GM19395 (cell line): ENCODE results near the gene ARHGDIA.

Experiments used
- ATAC-seq: cut with Tn5 transposase; IDR thresholded peaks from one replicate; pipeline ENCODE4 v1.9.1; 2021; ENCODE audit warnings: mild to moderate bottlenecking, moderate library complexity; ENCODE audit not compliant: unreplicated experiment

The ARHGDIA gene

DNA sequence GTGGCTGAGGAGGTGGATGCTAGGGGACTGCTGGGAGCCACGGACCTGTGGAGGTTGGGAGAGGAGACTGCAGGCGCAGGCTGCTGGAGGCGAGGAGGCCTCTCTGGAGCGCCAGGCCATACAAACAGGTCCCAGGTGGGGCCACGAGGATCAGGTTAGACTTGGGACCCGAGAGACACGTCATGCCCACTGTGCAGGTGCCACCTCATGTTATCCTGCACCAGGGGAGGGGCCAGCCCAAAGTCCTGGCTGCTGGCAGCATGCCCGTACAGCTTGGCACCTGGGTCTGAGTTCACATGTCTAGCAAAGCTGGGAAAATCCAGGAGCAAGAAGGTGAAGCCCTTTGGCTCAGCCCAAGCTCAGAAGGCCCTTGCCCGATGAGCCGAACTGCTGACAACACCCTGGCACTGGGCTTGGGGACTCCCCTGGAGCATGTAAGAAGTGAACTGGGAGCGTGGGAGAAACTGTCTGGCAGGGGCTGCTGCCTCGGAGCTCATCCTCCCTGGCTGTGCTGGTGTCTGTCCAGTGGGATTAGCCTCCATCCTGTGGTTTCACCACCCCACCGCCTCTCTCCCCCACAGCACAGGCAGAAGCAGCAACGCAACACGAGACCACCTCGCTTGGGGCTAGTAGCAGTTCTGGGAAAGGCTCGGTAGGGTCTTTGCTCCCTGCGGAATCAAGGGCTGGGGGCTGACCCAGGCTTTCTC, 5.3 kb downstream of the ARHGDIA start:
- ATAC-seq, result no peak

DNA sequence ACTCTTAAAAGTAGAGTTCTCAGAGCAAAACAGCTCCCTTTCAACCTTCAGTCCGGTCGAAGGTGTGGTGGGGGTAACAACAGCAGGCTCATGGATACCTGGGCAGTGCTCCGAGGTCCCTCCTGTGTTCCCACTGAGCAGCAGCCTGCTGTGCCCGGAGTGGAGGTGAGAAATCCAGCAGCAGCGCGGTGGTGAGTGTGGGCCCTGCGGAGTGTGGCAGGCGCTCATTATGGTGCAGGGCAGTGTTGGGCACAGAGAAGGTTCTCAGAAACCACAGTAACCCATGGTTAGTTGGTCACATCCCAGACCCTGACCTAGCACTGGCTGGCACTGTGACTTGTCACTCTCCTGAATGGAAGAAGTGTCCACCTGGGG, 5.8 kb downstream of the ARHGDIA start:
- no peak for ATAC-seq

DNA sequence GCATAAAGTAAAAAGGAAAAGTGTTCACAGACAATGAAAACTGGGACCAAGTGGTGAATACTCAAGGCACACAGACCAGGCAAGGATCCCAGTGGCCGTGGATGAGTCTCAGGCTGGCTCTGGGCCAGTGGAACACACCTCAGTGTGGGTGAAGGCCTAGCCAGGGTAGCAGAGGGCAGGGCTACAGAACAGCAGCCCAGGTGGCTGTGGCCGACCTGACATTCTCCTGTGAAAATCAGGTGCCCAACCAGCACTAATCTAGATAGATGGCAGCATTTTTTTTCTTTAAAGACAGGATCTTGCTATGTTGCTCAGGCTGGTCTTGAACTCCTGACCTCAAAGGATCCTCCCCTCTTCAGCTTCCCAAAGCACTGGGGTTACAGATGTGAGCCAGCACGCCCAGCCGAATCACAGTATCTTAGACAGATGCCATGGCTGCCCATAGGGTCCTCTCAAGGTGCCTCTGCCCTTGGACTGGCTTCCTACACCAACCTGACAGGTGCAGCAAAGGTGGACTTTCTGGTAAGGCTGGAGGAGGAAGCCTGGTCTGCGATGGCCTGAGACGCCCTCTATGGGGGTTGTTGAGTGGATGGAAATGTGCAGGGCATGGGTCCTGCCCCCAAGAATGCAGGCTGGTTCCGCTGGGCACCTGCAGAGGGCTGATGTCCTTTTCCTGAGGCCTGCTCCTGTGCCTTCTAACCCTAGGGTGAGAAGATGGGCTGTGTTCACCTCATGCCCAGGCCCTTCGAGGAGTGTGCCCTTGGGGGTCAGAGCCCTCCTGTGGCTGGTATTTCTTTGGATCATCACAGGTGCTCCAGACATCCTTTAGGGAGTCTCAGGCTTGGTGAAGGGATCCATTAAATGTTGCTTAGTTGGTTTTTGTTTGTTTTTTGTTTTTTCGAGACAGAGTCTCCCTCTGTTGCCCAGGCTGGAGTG, 7.0 kb downstream of the ARHGDIA start:
- ATAC-seq, result no peak

DNA sequence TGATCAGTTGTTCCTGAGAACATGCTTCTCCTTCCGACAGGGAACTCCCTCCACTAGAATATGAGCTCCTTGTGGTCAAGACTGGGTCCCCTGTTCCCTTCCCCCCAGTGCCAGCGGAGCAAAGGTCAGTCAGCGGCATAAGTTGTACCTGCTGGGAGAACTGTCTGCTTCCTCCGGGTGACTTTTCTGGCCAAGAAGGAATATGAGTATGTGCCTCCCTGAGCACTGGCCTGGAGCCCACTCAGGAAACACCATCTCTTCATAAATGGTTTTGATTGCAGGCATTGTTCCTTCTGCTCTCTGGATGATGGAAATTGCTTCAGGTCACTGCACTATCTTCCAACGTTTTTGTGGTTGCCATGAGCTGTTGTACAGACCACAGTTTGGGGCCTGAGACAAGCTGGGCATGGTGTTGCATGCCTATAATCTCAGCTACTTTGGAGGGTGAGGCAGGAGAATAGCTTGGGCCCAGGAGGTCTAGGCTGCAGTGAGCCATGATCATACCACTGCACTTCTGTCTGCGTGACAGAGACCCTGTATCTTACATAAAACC, 7.9 kb downstream of the ARHGDIA start:
- no peak for ATAC-seq

DNA sequence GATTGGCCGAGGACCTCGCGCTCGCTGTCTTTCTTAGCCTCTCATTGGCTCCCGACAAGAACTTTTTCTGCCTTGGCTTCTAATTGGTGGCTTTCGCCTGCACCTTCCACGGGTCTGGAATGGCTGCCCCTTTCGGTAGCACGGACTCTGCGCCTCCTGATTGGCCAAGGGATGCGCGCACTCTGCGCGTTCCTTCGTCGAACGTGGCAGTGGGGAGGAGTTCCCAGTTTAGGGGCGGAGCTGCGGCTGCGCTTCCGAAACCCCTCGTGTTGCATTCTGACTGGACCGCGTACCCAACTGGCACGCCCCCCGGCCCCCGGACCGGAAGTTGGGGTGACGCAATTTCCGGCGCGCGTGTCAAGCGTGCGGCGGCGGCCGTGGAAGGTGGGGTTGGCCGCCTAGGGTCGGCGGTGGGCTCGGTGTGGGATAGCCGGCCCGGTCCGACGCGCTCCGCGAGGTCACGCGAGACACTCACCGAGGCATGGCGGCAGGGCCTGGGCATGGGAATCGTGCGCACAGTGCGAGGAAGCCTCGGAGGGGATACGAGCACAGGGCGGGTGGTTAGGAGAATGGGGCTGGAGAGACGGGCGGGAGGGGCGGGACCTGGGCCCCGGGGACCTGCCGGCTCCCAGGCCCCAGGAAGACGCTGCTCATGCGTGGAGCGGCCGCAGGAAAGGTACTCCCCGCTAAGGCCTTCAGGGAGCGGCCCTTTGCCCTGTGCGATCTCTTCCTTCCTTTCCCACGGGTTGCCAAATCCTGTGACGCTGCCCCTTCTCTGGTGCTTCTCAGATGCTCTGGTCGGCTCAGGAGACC, 10.2 kb downstream of the ARHGDIA start:
- peak; percentile 81 for ATAC-seq

DNA sequence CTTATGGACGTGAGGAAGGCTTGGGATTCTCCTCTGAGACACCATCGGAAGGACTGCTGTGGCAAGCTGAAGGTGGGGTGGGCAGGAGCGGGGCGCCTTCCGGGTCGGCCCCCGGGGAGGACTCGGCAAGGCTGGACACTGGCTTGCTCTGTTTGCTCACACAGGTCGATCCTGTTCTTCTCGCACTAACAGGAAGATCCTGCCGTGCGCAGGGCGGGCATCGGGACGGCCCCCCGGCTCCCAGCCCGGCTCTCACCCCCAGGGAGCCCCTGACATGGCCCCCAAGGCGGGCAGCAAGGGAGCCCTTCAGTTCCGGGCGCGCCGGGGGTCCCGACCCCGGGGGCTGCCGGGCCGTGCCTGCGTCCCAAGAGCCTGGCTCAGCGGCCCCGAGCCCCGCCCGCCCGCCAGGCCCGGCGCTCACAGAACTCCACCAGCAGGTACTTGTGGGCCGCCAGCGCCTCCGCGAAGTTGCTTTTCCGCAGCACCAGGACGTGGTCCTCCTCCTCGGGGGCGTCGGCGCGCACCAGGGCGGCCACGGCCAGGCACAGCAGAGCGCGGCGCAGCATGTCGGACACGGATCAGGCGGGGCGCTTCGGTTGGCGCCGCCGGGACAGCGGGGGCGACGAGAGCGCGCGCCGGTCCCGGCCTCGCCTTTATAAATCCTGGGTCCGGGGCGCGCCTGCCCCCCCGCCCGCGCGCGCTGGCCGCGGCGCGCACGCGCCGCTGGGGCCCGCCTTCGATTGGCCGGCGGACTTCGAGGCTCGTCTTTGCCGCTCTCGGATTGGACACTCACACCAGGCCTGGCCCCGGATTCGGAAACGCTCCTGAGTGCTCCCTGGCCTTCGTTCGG, 11.0 kb downstream of the ARHGDIA start, which contains the start of gene P4HB:
P4HB (minus strand) TSS at position 630 of the 850 bp plus-strand sequence; CDS start at position 566, 64 bp downstream.
- no peak for ATAC-seq

DNA sequence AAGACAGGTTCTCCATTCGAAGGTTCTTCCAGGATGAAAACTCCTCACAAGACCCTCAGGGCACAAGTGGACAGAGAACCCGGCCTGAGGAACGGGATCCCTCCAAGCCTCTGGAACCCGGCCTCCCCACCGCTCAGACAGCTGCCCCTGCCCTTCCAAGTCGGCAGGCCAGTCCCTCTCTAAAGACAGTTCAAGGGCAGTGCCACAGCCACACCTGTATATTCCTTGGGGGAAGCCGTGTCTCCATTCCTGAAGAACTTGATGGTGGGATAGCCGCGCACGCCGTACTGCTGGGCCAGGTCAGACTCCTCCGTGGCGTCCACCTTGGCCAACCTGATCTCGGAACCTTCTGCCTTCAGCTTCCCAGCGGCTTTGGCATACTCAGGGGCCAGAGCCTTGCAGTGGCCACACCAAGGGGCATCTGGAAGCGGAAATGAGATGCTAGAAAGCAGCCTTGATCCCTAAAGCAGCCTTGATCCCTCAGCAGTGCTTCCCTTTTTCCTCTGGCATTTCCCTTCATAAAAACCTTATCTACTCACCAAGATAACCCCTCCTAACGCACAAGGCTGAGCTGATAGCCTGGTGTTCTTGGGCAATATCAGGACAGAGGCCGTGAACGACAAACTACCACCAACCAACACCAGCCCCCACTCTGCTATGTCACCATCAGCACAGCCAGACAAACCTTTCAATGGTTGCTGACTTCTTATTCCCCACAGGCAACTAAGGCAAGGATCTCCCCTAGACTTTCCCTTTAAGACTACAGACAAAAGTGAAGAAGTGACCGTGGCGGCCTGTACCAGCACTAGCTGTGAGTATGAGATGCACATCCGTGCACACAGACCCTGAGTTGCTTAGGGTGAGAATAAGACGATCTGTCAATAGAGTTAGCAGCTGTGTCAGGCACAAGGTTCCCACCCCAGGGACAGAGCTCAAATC, 11.9 kb downstream of the ARHGDIA start:
- ATAC-seq, result no peak

DNA sequence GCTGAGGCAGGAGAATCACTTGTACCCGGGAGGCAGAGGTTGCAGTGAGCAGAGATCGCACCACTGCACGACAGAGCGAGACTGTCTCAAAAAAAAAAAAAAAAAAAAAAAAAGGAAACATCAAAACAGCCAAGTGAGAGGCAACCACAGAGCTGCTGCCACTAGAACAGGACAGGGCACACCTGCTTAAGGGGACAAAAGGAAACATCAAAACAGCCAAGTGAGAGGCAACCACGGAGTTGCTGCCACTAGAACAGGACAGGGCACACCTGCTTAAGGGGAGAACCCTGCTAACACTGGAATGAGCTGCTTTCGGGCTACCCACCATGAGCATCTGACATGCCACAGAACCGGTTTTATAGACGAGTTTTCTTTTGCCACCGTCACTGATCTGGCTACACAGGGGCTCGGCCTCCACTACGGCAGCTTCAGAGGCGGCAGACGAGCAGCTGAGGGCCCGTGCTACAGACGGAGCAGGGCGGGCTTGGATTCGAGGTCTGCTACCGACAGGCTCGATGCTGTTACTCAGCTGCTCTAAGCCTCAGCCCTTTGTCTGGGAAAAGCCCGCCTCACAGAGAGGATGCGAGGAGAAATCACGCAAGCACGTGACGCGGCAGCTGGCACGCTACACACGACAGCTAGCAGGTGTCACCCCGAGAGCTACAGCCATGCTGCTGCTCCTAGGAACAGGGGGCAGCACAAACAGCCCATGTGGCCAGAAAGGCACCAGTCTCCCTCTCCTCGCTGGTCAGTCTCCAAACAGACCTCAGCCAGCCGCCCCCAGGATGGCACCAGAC, 12.8 kb downstream of the ARHGDIA start:
- no peak for ATAC-seq

DNA sequence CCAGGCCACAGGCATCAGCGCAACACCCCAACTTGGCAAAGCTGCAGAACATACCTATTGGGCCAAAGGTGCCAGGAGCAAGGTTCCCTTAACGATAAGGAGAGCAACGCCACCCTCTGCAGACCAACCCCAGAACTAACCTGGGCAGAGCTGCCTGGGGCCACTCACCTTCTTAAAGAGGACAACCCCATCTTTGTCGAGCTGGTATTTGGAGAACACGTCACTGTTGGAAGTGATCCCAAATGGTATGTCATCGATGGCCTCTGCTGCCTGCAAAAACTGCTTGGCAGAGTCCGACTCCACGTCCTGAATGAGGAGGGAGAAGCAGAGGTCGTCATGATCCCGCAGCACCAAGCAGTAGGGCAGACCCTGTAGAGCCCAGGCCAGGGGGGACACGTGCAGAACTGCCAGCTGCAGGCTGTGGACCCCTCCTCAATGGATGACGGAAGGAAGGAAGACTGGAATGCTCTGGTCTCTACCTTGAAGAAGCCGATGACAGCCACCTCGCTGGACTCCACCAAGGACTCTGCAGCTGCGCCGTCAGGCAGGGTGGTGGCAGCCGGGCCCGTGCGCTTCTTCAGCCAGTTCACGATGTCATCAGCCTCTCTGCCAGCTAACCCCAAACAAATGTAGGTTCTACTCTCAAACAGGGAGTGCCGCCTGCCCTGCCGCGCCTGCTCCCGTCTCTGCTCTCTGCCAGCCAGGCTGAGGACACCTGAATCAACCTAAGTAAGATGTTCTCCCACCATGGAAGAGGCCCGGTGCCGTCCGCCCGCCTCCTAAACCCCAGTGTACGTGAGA, 16.0 kb downstream of the ARHGDIA start:
- ATAC-seq, result no peak

DNA sequence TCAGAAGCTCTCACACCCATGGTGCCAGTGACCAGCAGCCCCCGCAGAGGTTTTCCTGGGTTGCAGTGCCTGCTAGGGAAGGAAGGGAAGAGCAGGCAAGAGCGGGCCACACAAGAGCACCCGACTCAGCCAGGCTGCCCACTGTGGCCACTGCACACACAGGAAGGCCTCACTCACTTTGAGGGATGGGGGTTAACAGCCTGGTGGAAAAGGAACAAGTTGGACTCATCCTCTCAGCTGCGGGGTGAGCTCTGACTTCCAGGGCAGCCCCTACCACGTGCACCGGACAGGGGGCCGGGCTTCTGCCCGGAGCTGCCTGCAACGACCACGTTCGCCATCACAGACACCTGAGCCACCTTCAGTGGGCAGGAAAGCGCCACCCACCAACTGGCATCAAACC, 18.9 kb downstream of the ARHGDIA start:
- ATAC-seq, result no peak

DNA sequence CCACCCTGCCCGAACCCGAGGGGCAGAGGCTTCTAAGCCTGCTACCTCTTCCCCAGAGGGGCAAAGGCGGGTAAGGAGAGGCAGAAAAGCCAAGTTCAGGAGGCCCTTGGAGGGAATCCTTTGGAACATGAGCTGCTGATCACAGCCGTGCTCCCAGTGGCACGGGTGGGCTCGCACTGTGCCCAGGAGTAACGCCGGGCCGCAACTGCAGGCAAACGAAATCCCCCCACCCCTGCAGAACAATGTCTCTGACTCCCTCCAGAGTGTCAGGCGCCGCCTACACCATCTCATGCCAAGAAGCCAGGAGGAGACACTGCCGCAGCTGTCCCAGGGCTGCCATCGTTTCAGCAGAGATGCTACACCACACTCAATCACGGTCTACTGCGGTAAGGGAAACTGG, 19.7 kb downstream of the ARHGDIA start:
- ATAC-seq, result no peak

DNA sequence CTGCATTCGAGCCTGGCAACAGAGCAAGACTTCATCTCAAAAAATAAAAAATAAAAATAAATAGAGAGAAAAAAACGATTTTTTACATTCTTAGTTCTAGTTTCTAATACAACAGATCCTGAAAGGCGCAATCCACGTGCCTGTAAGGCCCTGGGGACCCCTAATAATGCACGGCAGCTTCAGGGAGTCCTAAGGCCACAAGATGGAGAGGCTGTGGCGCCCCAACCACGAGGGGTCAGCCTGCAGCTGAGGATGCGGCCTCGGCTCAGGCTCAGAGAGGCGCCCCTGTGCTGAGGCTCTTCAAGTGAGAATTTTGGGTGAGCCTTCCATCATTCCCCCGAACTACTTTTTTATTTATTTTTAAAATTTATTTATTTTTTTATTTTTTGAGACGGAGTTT, 21.7 kb downstream of the ARHGDIA start:
- ATAC-seq, result no peak

DNA sequence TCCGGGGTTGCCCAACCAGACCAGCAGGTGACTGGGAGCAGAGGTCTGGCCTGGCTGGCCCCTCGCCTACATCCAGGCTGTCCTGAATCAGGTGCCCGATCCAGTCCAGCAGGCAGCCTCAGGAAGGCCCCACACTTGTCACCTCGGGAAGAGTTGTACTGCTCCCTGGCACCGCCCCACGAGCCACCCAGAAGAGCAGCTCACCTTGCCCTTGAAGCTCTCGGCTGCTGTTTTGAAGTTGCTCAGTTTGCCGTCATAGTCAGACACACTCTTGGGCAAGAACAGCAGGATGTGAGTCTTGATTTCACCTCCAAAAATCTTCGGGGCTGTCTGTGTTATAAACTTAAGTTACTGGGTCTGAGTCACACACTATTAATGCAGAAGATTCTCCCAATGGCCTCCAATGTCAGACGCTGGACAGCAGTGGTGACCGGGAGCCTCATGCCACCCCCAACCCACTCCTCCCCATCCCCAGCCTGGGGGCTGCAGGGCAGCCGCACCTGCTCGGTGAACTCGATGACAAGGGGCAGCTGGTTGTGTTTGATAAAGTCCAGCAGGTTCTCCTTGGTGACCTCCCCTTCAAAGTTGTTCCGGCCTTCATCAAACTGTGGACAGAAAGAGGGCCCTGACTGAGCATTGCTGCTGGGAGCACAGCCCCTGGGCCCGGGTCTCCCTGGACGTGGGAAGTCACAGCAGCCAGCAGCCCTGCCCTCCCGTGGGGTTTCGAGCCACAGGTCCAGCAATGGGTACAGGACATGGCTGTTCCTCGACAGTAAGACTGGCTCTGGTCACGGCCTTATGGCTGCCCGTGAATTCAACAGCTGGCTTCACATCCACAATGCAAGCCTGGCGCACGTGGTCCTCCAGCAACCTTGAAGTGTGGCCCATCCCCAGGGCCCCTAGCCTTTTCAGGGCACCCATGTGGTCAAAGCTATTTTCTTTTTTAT, 24.1 kb downstream of the ARHGDIA start:
- no peak for ATAC-seq

DNA sequence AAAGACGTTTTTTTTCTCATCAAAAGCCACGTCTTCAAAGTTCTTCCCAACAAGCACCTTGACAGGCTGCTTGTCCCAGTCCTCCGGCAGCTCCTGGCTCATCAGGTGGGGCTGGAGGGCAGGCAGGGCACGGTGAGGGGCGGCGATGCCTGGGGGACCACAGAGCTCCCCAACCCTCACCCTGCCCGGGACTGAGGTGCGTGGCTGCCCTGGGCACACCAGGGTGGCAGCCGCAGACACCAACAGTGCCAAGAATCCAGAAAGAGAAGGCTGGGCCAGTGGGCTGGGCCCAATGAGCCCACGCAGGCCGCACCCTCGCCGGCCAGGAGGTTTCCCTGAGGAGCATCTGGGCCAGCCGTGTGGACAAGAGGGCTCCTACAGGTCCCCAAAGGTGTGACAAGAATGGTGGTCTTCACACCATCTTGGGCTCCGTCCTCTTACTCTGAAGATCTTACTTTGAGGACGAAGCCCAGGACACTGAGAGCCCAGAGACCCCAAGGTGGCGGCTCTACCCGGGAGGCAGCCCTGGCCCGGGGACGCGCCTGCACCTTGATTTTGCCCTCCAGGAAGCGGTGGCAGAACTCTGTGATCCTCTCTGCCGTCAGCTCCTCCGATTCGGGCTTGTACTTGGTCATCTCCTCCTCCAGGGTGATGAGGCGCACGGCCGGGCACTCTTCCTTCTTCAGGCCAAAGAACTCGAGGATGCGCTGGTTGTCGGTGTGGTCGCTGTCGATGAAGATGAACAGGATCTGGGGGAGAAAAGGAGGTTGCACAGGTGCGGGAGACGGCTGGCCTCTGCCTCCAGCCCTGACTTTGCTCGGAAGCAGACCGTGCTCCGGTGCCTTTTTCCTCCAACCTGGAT, 25.0 kb downstream of the ARHGDIA start:
- ATAC-seq, result no peak

DNA sequence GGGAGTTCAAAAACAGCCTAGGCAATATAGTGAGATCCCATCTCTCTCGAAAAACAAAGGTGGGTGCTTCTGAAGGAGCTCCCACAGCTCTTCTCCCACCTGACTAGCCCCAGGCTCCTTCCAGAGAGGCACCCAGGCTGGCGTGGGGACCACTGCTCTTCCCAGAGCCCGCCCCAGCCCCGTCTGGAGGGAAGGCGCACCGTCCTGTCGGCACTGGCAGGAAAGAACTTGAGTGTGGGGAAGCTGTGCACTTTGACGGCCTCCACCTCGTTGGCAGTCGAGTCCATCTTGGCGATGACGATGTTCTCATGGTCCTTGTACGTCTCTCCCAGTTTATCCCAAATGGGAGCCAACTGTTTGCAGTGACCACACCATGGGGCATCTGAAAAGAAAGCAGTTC, 25.8 kb downstream of the ARHGDIA start:
- ATAC-seq, result no peak
